Neural cell (in vitro differentiated cells): ENCODE results near the gene AFAP1. TPM values are rescaled to one million over a fixed set of nuclear protein-coding genes. Genes with fewer than 3 reads are reported as not detected.

Experiments used
- H2AFZ ChIP-seq: fragments of 200-600, 300-800 bp; sonication (generic), shearing (Covaris generic); 2 replicates; pipeline ENCODE4 v1.6.0; 2014; ENCODE audit warnings: low read depth, mild to moderate bottlenecking, antibody characterized with exemption, low read length, moderate library complexity
- H3F3A ChIP-seq: fragments of 200-600 bp; shearing (Covaris generic); 2 replicates; pipeline ENCODE4 v1.6.1; 2016; ENCODE audit warnings: mild to moderate bottlenecking, moderate library complexity, mixed read lengths, antibody characterized with exemption, low read length; ENCODE audit not compliant: insufficient read depth, poor library complexity, severe bottlenecking
- H3K27ac ChIP-seq: fragments of 200-600, 300-800 bp; sonication (generic), shearing (Covaris generic); 2 replicates; pipeline ENCODE4 v1.5.1; 2014; ENCODE audit warnings: mild to moderate bottlenecking, low read length, moderate library complexity
- H3K27me3 ChIP-seq: fragments of 300-800, 200-600 bp; sonication (generic), shearing (Covaris generic); 2 replicates; pipeline ENCODE4 v1.6.0; 2014; ENCODE audit warnings: mild to moderate bottlenecking, low read depth, low read length, moderate library complexity; ENCODE audit not compliant: insufficient read depth
- H3K36me3 ChIP-seq: fragments of 300-800, 200-600 bp; sonication (generic), shearing (Covaris generic); 2 replicates; pipeline ENCODE4 v1.5.1; 2014; ENCODE audit warnings: mild to moderate bottlenecking, antibody characterized with exemption, low read length, moderate library complexity; ENCODE audit not compliant: insufficient read depth
- H3K4me2 ChIP-seq: fragments of 300-800, 200-600 bp; sonication (generic), shearing (Covaris generic); 2 replicates; pipeline ENCODE4 v1.6.0; 2014; ENCODE audit warnings: mild to moderate bottlenecking, low read length
- H3K4me3 ChIP-seq: fragments of 300-800, 200-600 bp; sonication (generic), shearing (Covaris generic); 2 replicates; pipeline ENCODE4 v1.5.1; 2014; ENCODE audit warnings: mild to moderate bottlenecking, low read length, moderate library complexity
- H3K79me2 ChIP-seq: fragments of 200-600 bp; shearing (Covaris generic); replicated peaks from 2 replicates; pipeline ENCODE4 v1.6.0; 2014; ENCODE audit warnings: mild to moderate bottlenecking, low read length, moderate library complexity; ENCODE audit not compliant: insufficient read depth
- H3K9ac ChIP-seq: fragments of 300-800, 200-600 bp; sonication (generic), shearing (Covaris generic); 2 replicates; pipeline ENCODE4 v1.6.1; 2016; ENCODE audit warnings: mild to moderate bottlenecking, low read length, mixed read lengths
- H3K9me2 ChIP-seq: fragments of 200-600 bp; shearing (Covaris generic); 2 replicates; pipeline ENCODE4 v1.6.1; 2016; ENCODE audit warnings: mild to moderate bottlenecking, low read length, mixed read lengths; ENCODE audit not compliant: insufficient read depth
- H3K9me3 ChIP-seq: fragments of 200-600, 300-800 bp; sonication (generic), shearing (Covaris generic); 2 replicates; pipeline ENCODE4 v1.6.1; 2016; ENCODE audit warnings: mild to moderate bottlenecking, mixed run types, low read length, moderate library complexity, mixed read lengths
- H4K20me1 ChIP-seq: fragments of 200-600 bp; shearing (Covaris generic); 2 replicates; pipeline ENCODE4 v1.6.1; 2016; ENCODE audit warnings: mild to moderate bottlenecking, mixed run types; ENCODE audit not compliant: insufficient read depth
- EP300 ChIP-seq: fragments of 450-650 bp; conservative IDR thresholded peaks from 2 replicates; pipeline ENCODE4 v1.6.1; 2014; ENCODE audit warnings: antibody characterized with exemption, mild to moderate bottlenecking, moderate library complexity; ENCODE audit not compliant: poor library complexity, severe bottlenecking
- EZH2 ChIP-seq: fragments of 200-600, 300-800 bp; shearing (Covaris generic), sonication (generic); IDR thresholded peaks from 2 replicates; pipeline ENCODE4 v1.6.1; 2014; ENCODE audit warnings: antibody characterized with exemption, low read length, borderline replicate concordance, mild to moderate bottlenecking; ENCODE audit not compliant: insufficient read depth, poor library complexity, severe bottlenecking
- MXI1 ChIP-seq: fragments of 450-650 bp; conservative IDR thresholded peaks from 2 replicates; pipeline ENCODE4 v1.6.1; 2014; ENCODE audit warnings: antibody characterized with exemption, mild to moderate bottlenecking; ENCODE audit not compliant: poor library complexity, severe bottlenecking
- POLR2AphosphoS5 ChIP-seq: IDR thresholded peaks from 2 replicates; pipeline ENCODE4 v1.6.1; 2012
- RAD21 ChIP-seq: fragments of 450-650 bp; conservative IDR thresholded peaks from 2 replicates; pipeline ENCODE4 v1.6.1; 2014; ENCODE audit warnings: antibody characterized with exemption, mild to moderate bottlenecking, moderate library complexity
- REST ChIP-seq: IDR thresholded peaks from 2 replicates; pipeline ENCODE4 v1.6.1; 2012; ENCODE audit warnings: borderline replicate concordance
- SMC3 ChIP-seq: fragments of 450-650 bp; conservative IDR thresholded peaks from 2 replicates; pipeline ENCODE4 v1.6.1; 2014; ENCODE audit warnings: antibody characterized with exemption, mild to moderate bottlenecking, moderate library complexity; ENCODE audit not compliant: poor library complexity
- TAF1 ChIP-seq: IDR thresholded peaks from 2 replicates; pipeline ENCODE4 v1.6.1; 2012; ENCODE audit warnings: low read depth
- polyA plus RNA-seq: library from polyadenylated mRNA; depleted of rRNA; stranded (reverse); fragments of >200 nt; gene quantifications from 2 replicates; pipeline ENCODE4 v1.2.3, GENCODE V29; 2014

Gene AFAP1
- polyA plus RNA-seq, 1 donor from 2014 or later: 38.9 TPM

GRCh38 chr4:7737752-7738457 lies 201.8 kb downstream of the AFAP1 start:
- Histone ChIP-seq H3K27me3 (no peaks in the 10 kb centered on the region), H3K27ac (no peak overlapping the region), H3K79me2 (no peaks in the 10 kb centered on the region), H3F3A (no peaks in the 10 kb centered on the region), H4K20me1 (no peaks in the 10 kb centered on the region), H3K36me3 (no peaks in the 10 kb centered on the region), H3K9ac (no peak overlapping the region), H2AFZ (no peak overlapping the region), H3K4me2 (no peak overlapping the region), H3K4me3 (no peak overlapping the region), H3K9me2 (no peaks in the 10 kb centered on the region), H3K9me3 (no peaks in the 10 kb centered on the region)
- TF ChIP-seq TAF1: no peak
- TF ChIP-seq REST: no peak

- Histone ChIP-seq H2AFZ (no peak overlapping the region), H3K79me2 (no peaks in the 10 kb centered on the region), H3K9ac (no peak overlapping the region), H3K4me2 (no peak overlapping the region), H3K27me3 (no peaks in the 10 kb centered on the region), H3K4me3 (no peak overlapping the region), H4K20me1 (no peaks in the 10 kb centered on the region), H3K9me3 (no peaks in the 10 kb centered on the region), H3K27ac (no peak overlapping the region), H3F3A (no peaks in the 10 kb centered on the region), H3K9me2 (no peaks in the 10 kb centered on the region), H3K36me3 (no peaks in the 10 kb centered on the region)
- TF ChIP-seq RAD21 (no peak), EP300 (no peak)
Observed at GRCh38 chr4:7737268-7737645, 202.4 kb downstream of the AFAP1 start.

GRCh38 chr4:7736436-7737267 lies 203.0 kb downstream of the AFAP1 start:
- Histone ChIP-seq H3K9ac (no peak overlapping the region), H3K27ac (no peak overlapping the region), H3K4me3 (no peak overlapping the region), H4K20me1 (no peaks in the 10 kb centered on the region), H3K27me3 (no peaks in the 10 kb centered on the region), H3K36me3 (no peaks in the 10 kb centered on the region), H3K9me2 (no peaks in the 10 kb centered on the region), H3K4me2 (no peak overlapping the region), H3K79me2 (no peaks in the 10 kb centered on the region), H2AFZ (no peak overlapping the region), H3K9me3 (no peaks in the 10 kb centered on the region), H3F3A (no peaks in the 10 kb centered on the region)
- no peak for TF ChIP-seq SMC3
- no peak for TF ChIP-seq EZH2
- no peak for TF ChIP-seq TAF1
- TF ChIP-seq MXI1: no peak
- TF ChIP-seq POLR2AphosphoS5: no peak
- no peak for TF ChIP-seq RAD21
